Vagina (tissue), 2 donors: ENCODE measurements around the gene ST8SIA4. TPM values are rescaled to one million over a fixed set of nuclear protein-coding genes. Genes with fewer than 3 reads are reported as not detected.

Source experiments
- DNase-seq, 2 donors: peaks; one replicate each; pipeline ENCODE4 v3.0.0-alpha.2; 2017; ENCODE audit errors: extremely low spot score in 2 of 2
- H3K27ac ChIP-seq: fragments of 200-600 bp; sonication (generic); one replicate; pipeline ENCODE4 v1.5.1; 2019
- H3K27me3 ChIP-seq: fragments of 200-600 bp; sonication (generic); one replicate; pipeline ENCODE4 v1.5.1; 2019
- H3K36me3 ChIP-seq, 2 donors: fragments of 200-600 bp; sonication (generic); one replicate each; pipeline ENCODE4 v1.5.1; 2017 to 2019
- H3K4me1 ChIP-seq: fragments of 200-600 bp; sonication (generic); one replicate; pipeline ENCODE4 v1.5.1; 2019
- H3K4me3 ChIP-seq, 2 donors: fragments of 200-600 bp; sonication (generic); 1 replicate in 1 of 2; 2 replicates in 1 of 2; pipeline ENCODE4 v1.5.1; 2016 to 2019
- H3K9me3 ChIP-seq: fragments of 200-600 bp; sonication (generic); one replicate; pipeline ENCODE4 v1.5.1; 2019
- POLR2A ChIP-seq, 2 donors: fragments of 450-650 bp; IDR thresholded peaks; one replicate each; pipeline ENCODE4 v1.6.1; 2017; ENCODE audit warnings: antibody characterized with exemption in 2 of 2, mild to moderate bottlenecking in 2 of 2, moderate library complexity in 2 of 2
- POLR2AphosphoS5 ChIP-seq, 2 donors: sonication (generic); formaldehyde crosslinking; IDR thresholded peaks; one replicate each; pipeline ENCODE4 v1.9.0; 2017; ENCODE audit warnings: antibody characterized with exemption in 2 of 2, mild to moderate bottlenecking in 2 of 2, low read depth in 1 of 2; ENCODE audit not compliant: insufficient read depth in 1 of 2
- intact Hi-C: fragments of 100-400 bp; cut with DNase I; formaldehyde crosslinking; loops from one replicate; pipeline ENCODE4 v1.15.1; 2023
- total RNA-seq: library from RNA; depleted of rRNA; stranded (reverse); fragments of >200 nt; gene quantifications from one replicate; pipeline ENCODE4 v1.2.3, GENCODE V29; 2016
- TF ChIP-seq, protein P1 (sequence below), 3 experiments: fragments of 450-650 bp in 2 of 3; fragments of 200-600 bp in 1 of 3; sonication (generic) in 1 of 3; IDR thresholded peaks; one replicate each; pipeline ENCODE4 v1.5.1; 2017 to 2019; ENCODE audit warnings: antibody characterized with exemption in 3 of 3, mild to moderate bottlenecking in 2 of 3, moderate library complexity in 2 of 3

ST8SIA4 gene
- total RNA-seq, 1 donor from 2014 or later, result 4.2 TPM

DNA sequence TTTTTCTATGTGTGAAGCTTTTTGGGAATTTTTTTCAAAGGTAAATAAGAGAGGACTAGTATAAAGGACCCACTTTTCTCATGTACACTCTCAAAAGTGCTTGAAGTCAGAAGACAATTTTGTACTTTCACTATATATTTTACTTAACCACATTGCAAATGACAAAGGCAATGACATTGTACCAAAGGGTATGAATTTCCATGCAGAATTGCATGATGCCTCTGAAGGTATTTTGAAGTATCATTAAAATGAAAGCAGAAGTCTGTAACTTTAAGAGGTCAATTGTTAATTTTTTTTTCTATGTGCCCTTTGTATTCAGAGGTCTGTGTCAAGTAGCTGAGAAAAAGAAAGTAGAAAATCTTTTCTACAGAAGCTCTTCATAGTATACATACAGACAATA is 84.7 kb downstream of the ST8SIA4 start:
- H3K36me3 ChIP-seq, result no peaks in the 10 kb centered on the region
- H3K4me3 ChIP-seq, result no peak overlapping the region
- no peak for TF ChIP-seq POLR2AphosphoS5 (IDR thresholded peaks at IDR 0.05; ENCODE audit: insufficient read depth in 1 of 2, low read depth in 1 of 2)
- H3K27ac ChIP-seq, result no peak overlapping the region
- H3K4me1 ChIP-seq, result peaks cover 10% of the 10 kb centered on the region
- DNase-seq, result no peak
- no peaks in the 10 kb centered on the region for H3K9me3 ChIP-seq
- intact Hi-C loops, result no loop called here
- no peaks in the 10 kb centered on the region for H3K27me3 ChIP-seq

DNA sequence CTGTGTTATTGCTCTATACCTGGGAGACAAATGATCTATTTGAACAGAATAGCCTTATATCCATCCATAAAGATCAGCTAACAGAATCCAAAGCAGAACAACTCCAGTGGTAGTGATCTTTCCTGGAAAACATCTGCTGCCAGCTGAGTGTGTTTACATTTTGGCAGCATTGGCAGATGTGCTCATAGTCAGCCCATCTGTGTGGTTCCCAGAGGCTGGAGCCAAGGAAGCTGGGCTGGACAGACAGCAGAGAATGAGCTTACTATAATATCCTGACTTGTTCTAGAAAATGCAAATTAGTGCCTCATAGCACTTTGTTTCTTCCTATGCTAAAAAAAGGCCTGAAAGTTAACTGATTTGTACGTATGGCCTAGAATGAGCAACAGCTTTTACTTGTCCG is 99.7 kb downstream of the ST8SIA4 start:
- Histone ChIP-seq H3K36me3 (no peaks in the 10 kb centered on the region), H3K4me3 (no peak overlapping the region), H3K27ac (no peak overlapping the region), H3K9me3 (no peaks in the 10 kb centered on the region), H3K27me3 (no peaks in the 10 kb centered on the region), H3K4me1 (no peaks in the 10 kb centered on the region)
- intact Hi-C loops, result no loop called here
- no peak for DNase-seq
- no peak for TF ChIP-seq POLR2A (IDR thresholded peaks at IDR 0.05)
- TF ChIP-seq POLR2AphosphoS5 (IDR thresholded peaks at IDR 0.05; ENCODE audit: insufficient read depth in 1 of 2, low read depth in 1 of 2), result no peak
- TF ChIP-seq, protein P1, sequence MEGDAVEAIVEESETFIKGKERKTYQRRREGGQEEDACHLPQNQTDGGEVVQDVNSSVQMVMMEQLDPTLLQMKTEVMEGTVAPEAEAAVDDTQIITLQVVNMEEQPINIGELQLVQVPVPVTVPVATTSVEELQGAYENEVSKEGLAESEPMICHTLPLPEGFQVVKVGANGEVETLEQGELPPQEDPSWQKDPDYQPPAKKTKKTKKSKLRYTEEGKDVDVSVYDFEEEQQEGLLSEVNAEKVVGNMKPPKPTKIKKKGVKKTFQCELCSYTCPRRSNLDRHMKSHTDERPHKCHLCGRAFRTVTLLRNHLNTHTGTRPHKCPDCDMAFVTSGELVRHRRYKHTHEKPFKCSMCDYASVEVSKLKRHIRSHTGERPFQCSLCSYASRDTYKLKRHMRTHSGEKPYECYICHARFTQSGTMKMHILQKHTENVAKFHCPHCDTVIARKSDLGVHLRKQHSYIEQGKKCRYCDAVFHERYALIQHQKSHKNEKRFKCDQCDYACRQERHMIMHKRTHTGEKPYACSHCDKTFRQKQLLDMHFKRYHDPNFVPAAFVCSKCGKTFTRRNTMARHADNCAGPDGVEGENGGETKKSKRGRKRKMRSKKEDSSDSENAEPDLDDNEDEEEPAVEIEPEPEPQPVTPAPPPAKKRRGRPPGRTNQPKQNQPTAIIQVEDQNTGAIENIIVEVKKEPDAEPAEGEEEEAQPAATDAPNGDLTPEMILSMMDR (IDR thresholded peaks at IDR 0.05), result no peak

GRCh38 chr5:100802208-100802607 is 100.9 kb downstream of the ST8SIA4 start:
- TF ChIP-seq POLR2AphosphoS5 (IDR thresholded peaks at IDR 0.05; ENCODE audit: insufficient read depth in 1 of 2, low read depth in 1 of 2) (no peak), POLR2A (IDR thresholded peaks at IDR 0.05) (no peak)
- TF ChIP-seq, protein P1 (IDR thresholded peaks at IDR 0.05), result no peak
- Histone ChIP-seq H3K36me3 (no peaks in the 10 kb centered on the region), H3K4me3 (no peak overlapping the region), H3K9me3 (no peaks in the 10 kb centered on the region), H3K27me3 (no peaks in the 10 kb centered on the region), H3K27ac (no peak overlapping the region), H3K4me1 (no peaks in the 10 kb centered on the region)
- no peak for DNase-seq
- intact Hi-C loops, result no loop called here

- Histone ChIP-seq H3K36me3 (no peaks in the 10 kb centered on the region), H3K9me3 (no peaks in the 10 kb centered on the region), H3K4me1 (no peaks in the 10 kb centered on the region), H3K4me3 (no peak overlapping the region), H3K27ac (no peak overlapping the region), H3K27me3 (no peaks in the 10 kb centered on the region)
- intact Hi-C loops, result no loop called here
- TF ChIP-seq POLR2AphosphoS5 (IDR thresholded peaks at IDR 0.05; ENCODE audit: insufficient read depth in 1 of 2, low read depth in 1 of 2) (no peak), POLR2A (IDR thresholded peaks at IDR 0.05) (no peak)
- TF ChIP-seq, protein P1 (IDR thresholded peaks at IDR 0.05), result no peak
- no peak for DNase-seq
These were observed 102.5 kb downstream of the ST8SIA4 start for GRCh38 chr5:100800562-100800961.

- Histone ChIP-seq H3K4me3 (no peak overlapping the region), H3K9me3 (no peaks in the 10 kb centered on the region), H3K4me1 (no peaks in the 10 kb centered on the region), H3K36me3 (no peaks in the 10 kb centered on the region), H3K27ac (no peak overlapping the region), H3K27me3 (no peaks in the 10 kb centered on the region)
- no peak for DNase-seq
- TF ChIP-seq POLR2A (IDR thresholded peaks at IDR 0.05), result no peak
- TF ChIP-seq POLR2AphosphoS5 (IDR thresholded peaks at IDR 0.05; ENCODE audit: insufficient read depth in 1 of 2, low read depth in 1 of 2), result no peak
- TF ChIP-seq, protein P1 (IDR thresholded peaks at IDR 0.05), result no peak
- intact Hi-C loops, result no loop called here
These were observed 103.9 kb downstream of the ST8SIA4 start for GRCh38 chr5:100799166-100799565.
